NCI-H187 (cell line): ENCODE measurements around the gene STK40.

Experiments used
- DNase-seq, 2 experiments: peaks; one replicate each; lab custom pipeline; 2025; lab: John Stamatoyannopoulos, UW

STK40 gene

GRCh38 chr1:36385410-36386264 is at the start of gene STK40:
Gene STK40, minus strand, starts transcription at chr1:36385924. Its CDS starts 24,592 bp downstream, at chr1:36361332.
- DNase-seq: peak; percentile 89 to 94

GRCh38 chr1:36433102-36433501 is 47.4 kb upstream of the STK40 start:
- DNase-seq: no peak

- no peak for DNase-seq
Observed at GRCh38 chr1:36432616-36433015, 46.9 kb upstream of the STK40 start.

- no peak for DNase-seq
Observed at GRCh38 chr1:36425791-36426190, 40.1 kb upstream of the STK40 start.

- DNase-seq: no peak
Observed at GRCh38 chr1:36421649-36422048, 35.9 kb upstream of the STK40 start.

- DNase-seq: peak; percentile 61 to 68
Observed at GRCh38 chr1:36420836-36421317, 35.2 kb upstream of the STK40 start.

- DNase-seq: no peak
Observed at GRCh38 chr1:36420409-36420808, 34.7 kb upstream of the STK40 start.

- no peak for DNase-seq
Observed at GRCh38 chr1:36419569-36419968, 33.8 kb upstream of the STK40 start.

GRCh38 chr1:36419140-36419539 is 33.4 kb upstream of the STK40 start:
- no peak for DNase-seq

- DNase-seq: no peak
Observed at GRCh38 chr1:36417931-36418330, 32.2 kb upstream of the STK40 start.

- DNase-seq: no peak
Observed at GRCh38 chr1:36415661-36416326, 30.1 kb upstream of the STK40 start.

GRCh38 chr1:36414384-36414783 is 28.7 kb upstream of the STK40 start:
- DNase-seq: no peak

GRCh38 chr1:36411674-36412648 is 26.2 kb upstream of the STK40 start:
- DNase-seq: no peak

GRCh38 chr1:36408479-36408878 is 22.8 kb upstream of the STK40 start:
- no peak for DNase-seq

- no peak for DNase-seq
Observed at GRCh38 chr1:36406440-36406839, 20.7 kb upstream of the STK40 start.

- no peak for DNase-seq
Observed at GRCh38 chr1:36402504-36402890, 16.8 kb upstream of the STK40 start.

GRCh38 chr1:36401602-36402503 is 16.1 kb upstream of the STK40 start:
- DNase-seq: no peak

GRCh38 chr1:36400825-36401601 is 15.3 kb upstream of the STK40 start:
- no peak for DNase-seq

GRCh38 chr1:36400514-36400824 is 14.7 kb upstream of the STK40 start:
- no peak for DNase-seq

- DNase-seq: no peak
Observed at GRCh38 chr1:36398370-36398977, 12.8 kb upstream of the STK40 start.
